Ovary (tissue), 9 donors: Measurements from ENCODE around the gene MRTFA. TPM values are rescaled to one million over a fixed set of nuclear protein-coding genes. Genes with fewer than 3 reads are reported as not detected.

Experiments
- DNase-seq, 5 donors: peaks; one replicate each; pipeline ENCODE4 v3.0.0-alpha.2; 2019 to 2020
- H3K27ac ChIP-seq, 2 donors: fragments of 200-600 bp; one replicate each; pipeline versions ENCODE4 v1.5.1 to v1.8.0; 2019 to 2022
- H3K27me3 ChIP-seq: fragments of 200-600 bp; one replicate; pipeline ENCODE4 v1.8.0; 2022
- H3K36me3 ChIP-seq: fragments of 200-600 bp; sonication (generic); one replicate; pipeline ENCODE4 v1.5.1; 2019
- H3K4me1 ChIP-seq: one replicate; pipeline ENCODE4 v1.8.1; 2013; ENCODE audit warnings: mild to moderate bottlenecking, moderate library complexity; ENCODE audit not compliant: insufficient read depth
- H3K4me3 ChIP-seq: fragments of 200-600 bp; sonication (generic); one replicate; pipeline ENCODE4 v1.5.1; 2017
- H3K9me3 ChIP-seq, 2 donors: fragments of 200-600 bp in 1 of 2; sonication (generic) in 1 of 2; one replicate each; pipeline versions ENCODE4 v1.5.1 to v1.8.1; 2013 to 2019; ENCODE audit warnings: mild to moderate bottlenecking in 1 of 2, moderate library complexity in 1 of 2
- EP300 ChIP-seq: sonication (generic); formaldehyde crosslinking; IDR thresholded peaks from one replicate; pipeline ENCODE4 v1.6.1; 2017; ENCODE audit warnings: antibody characterized with exemption
- POLR2A ChIP-seq: fragments of 450-650 bp; IDR thresholded peaks from one replicate; pipeline ENCODE4 v1.6.1; 2017; ENCODE audit warnings: antibody characterized with exemption, mild to moderate bottlenecking, moderate library complexity
- WGBS, 3 donors: extraction: QIAGEN DNeasy Blood & Tissue Kit in 1 of 3; methylation state at CpG; one replicate each; pipeline versions ENCODE4 v1.1.5 to v1.1.7; 2013 to 2017; 5-methylcytosine and 5-hydroxymethylcytosine counted together
- intact Hi-C, 4 donors: fragments of 100-400 bp; cut with DNase I; formaldehyde crosslinking; loops; one replicate each; pipeline versions ENCODE4 v1.11.0 to v1.15.1; 2022 to 2023
- polyA plus RNA-seq, 2 donors: library from polyadenylated mRNA; stranded (reverse); fragments of 200-250 nt in 1 of 2; fragments of 350-450 nt in 1 of 2; fragmentation: Illumina TruSeq in 1 of 2; extraction: RNeasy Lipid Tissue Mini Kit (QIAGEN cat#74804) in 1 of 2; gene quantifications; one replicate each; pipeline ENCODE4 v1.2.3, GENCODE V29; 2013 to 2014
- total RNA-seq, 7 donors: library from RNA; depleted of rRNA in 2 of 7; stranded (reverse); fragments of >200 nt in 2 of 7; fragmentation: NEBNext Ultra II Directional in 3 of 7; extraction: Animal tissue kit (Norgen Biotek cat#: 25700) in 3 of 7; gene quantifications; one replicate each; pipeline versions ENCODE4 v1.1.0 to v1.2.4, GENCODE V29; 2016 to 2023
- TF ChIP-seq, protein P1 (sequence below), 3 donors: fragments of 450-650 bp in 2 of 3; fragments of 200-600 bp in 1 of 3; IDR thresholded peaks; one replicate each; pipeline versions ENCODE4 v1.5.1 to v1.8.0; 2016 to 2022; ENCODE audit warnings: antibody characterized with exemption in 3 of 3, mild to moderate bottlenecking in 1 of 3
- donor health status: DM: no; HTN: no; CAD: no; lungs with moderate emphysema.
- donor health status: DM: no; HTN: no; CAD: no.
- donor health status: Bipolar disorder and iron deficiency.
- donor health status: DM: yes; HTN: yes; CAD: no.
- donor health status: DM: no; HTN: no; CAD: no.
- donor health status: DM: yes; HTN: yes; CAD: no.

The MRTFA gene
- total and polyA plus RNA-seq, 9 donors: 15.4 to 59.7 (median 54.9) TPM

DNA sequence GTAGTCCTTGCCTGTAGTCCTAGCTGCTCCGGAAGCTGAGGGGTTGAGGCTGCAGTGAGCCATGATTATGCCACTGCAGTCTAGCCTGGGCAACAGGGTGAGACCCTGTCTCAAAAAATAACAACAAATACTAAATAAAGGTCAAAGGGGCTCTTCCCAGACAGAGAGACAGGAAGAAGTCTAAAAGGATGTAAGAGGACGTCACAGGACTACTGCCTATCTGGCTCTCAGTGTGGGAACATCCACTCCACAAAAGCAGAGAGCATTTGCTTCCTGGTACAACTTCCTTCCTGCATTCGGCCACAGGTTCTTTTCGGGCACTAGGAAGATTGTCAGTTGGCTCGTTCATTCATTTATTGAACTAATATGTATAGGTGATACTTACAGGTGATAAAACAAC, 155.5 kb downstream of the MRTFA start:
- 85 to 88% (median 87%) methylated on average over 5 of the region's 5 CpGs for WGBS, 3 donors
- no peak for DNase-seq
- Histone ChIP-seq H3K36me3 (no peaks in the 10 kb centered on the region), H3K27ac (no peak overlapping the region), H3K27me3 (no peaks in the 10 kb centered on the region), H3K4me3 (no peak overlapping the region), H3K4me1 (peaks cover 13% of the 10 kb centered on the region), H3K9me3 (no peaks in the 10 kb centered on the region)
- intact Hi-C loops: loop anchor here in 1 of 4 donors (10.0 kb wide), 1 partner anchor 46 kb away; no protein-coding TSS in a partner anchor
- TF ChIP-seq, protein P1, sequence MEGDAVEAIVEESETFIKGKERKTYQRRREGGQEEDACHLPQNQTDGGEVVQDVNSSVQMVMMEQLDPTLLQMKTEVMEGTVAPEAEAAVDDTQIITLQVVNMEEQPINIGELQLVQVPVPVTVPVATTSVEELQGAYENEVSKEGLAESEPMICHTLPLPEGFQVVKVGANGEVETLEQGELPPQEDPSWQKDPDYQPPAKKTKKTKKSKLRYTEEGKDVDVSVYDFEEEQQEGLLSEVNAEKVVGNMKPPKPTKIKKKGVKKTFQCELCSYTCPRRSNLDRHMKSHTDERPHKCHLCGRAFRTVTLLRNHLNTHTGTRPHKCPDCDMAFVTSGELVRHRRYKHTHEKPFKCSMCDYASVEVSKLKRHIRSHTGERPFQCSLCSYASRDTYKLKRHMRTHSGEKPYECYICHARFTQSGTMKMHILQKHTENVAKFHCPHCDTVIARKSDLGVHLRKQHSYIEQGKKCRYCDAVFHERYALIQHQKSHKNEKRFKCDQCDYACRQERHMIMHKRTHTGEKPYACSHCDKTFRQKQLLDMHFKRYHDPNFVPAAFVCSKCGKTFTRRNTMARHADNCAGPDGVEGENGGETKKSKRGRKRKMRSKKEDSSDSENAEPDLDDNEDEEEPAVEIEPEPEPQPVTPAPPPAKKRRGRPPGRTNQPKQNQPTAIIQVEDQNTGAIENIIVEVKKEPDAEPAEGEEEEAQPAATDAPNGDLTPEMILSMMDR (IDR thresholded peaks at IDR 0.05): no peak
- TF ChIP-seq POLR2A: no peak
- TF ChIP-seq EP300: no peak

DNA sequence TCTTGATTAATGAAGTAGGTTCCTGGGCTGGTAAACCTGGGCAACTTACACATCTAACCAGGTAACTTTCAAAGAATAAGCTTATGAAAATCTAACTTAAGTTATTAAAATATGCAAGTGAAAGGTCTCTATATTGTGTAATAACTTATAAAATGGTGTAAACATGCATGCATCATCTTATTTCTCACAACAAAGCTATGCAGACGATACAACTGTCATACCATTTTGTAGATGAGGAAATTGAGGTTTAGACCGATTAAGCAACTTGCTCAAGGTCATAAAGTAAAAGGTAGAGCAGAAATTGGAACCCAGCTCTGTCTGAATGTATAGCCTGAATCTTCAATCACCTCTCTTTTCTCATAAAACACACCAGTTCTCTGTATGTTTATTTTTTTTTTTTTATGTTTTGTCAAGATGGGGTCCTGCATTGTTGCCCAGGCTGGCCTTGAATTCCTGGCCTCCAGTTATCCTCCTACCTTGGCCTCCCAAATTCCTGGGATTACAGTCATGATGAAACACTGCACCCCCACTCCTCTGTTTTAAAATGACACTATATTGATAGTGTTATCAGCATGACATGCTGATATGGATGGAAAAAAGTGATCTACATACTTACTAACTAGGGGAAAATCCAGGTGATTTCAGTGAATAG, 156.5 kb downstream of the MRTFA start:
- H3K36me3 ChIP-seq: no peaks in the 10 kb centered on the region
- intact Hi-C loops: loop anchor here in 2 of 4 donors (2.0 to 10.0 kb wide), 2 partner anchors 19 to 45 kb away; no protein-coding TSS in a partner anchor
- H3K27me3 ChIP-seq: no peaks in the 10 kb centered on the region
- H3K4me3 ChIP-seq: no peak overlapping the region
- peaks cover 6% of the 10 kb centered on the region for H3K4me1 ChIP-seq
- H3K27ac ChIP-seq: no peak overlapping the region
- TF ChIP-seq EP300 (no peak), POLR2A (no peak)
- TF ChIP-seq, protein P1 (IDR thresholded peaks at IDR 0.05): no peak
- no peaks in the 10 kb centered on the region for H3K9me3 ChIP-seq
- DNase-seq: no peak
- 73 to 79% (median 73%) methylated on average over 2 of the region's 2 CpGs for WGBS, 3 donors

DNA sequence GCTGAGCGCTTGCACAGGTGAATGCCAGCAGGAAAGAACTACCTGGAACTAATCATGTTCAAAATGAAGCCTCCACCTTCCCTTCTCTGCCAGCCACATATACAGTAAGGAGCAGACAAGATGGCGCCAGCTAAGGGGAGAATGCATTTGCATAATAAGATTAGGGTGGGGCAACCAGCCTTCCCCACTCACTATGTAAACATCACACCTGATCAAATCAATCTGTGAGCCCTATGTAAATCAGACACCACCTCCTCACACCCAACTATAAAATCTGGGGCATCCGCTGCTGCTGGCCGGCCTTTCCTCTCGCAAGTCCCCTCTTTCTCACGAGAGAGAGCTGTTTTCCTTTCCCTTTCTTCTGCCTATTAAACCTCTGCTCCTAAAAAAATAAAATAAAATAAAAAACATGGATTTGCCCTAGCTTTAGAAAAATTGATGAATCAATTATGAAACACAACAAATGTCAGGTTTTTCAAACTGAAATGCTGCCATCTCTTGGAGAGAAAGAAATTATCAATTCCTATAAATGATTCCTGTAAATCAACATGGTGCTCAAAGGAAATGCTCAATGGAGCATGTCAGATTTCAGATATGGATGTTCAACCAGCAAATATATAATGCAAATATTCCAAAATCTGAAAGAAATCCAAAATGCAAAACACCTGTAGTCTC, 157.3 kb downstream of the MRTFA start:
- TF ChIP-seq, protein P1 (IDR thresholded peaks at IDR 0.05): no peak
- TF ChIP-seq POLR2A: no peak
- TF ChIP-seq EP300: no peak
- intact Hi-C loops: loop anchor here in 1 of 4 donors (2.0 kb wide), 1 partner anchor 18 kb away; no protein-coding TSS in a partner anchor
- H3K4me3 ChIP-seq: no peak overlapping the region
- H3K36me3 ChIP-seq: no peaks in the 10 kb centered on the region
- H3K27me3 ChIP-seq: no peaks in the 10 kb centered on the region
- no peaks in the 10 kb centered on the region for H3K9me3 ChIP-seq
- H3K27ac ChIP-seq: no peak overlapping the region
- DNase-seq: no peak
- peaks cover 6% of the 10 kb centered on the region for H3K4me1 ChIP-seq
- WGBS, 3 donors: 93 to 97% (median 94%) methylated on average over 6 of the region's 6 CpGs

DNA sequence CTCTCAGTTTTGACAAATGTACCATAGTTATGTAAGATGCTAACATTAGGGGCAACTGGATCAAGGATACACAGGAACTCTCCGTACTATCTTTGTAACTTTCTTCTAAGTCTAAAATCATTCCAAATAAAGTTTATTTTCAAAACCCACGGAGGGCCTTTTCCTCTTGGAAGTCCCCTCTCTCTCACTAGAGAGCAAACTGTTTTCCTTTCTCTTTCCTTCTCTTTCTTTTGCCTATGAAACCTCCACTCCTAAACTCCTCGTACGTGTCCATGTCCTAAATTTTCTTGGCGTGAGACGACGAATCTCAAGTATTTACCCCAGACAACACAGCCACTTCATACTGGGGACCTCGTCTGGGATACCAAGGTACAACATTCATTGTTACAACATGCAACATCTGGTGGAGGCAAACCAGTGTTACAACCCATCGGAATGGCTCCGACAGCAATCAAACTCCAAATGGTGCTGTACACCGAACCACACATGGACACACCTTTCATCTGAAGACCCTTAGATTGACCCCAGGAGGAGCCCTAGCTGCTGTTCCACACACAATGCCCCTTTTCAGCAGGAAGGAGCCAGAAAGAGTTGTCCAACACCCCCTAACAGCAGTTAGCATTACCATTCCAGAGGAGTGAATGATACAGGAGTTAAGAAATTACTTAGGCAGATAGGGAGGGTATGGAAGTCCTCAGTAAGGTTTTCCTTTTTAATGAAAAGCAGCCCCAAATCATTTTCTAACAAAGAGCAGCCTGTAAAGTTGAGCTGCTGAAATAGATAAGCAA, 158.0 kb downstream of the MRTFA start:
- Histone ChIP-seq H3K27ac (no peak overlapping the region), H3K36me3 (no peaks in the 10 kb centered on the region), H3K4me3 (no peak overlapping the region), H3K27me3 (no peaks in the 10 kb centered on the region), H3K4me1 (peaks cover 6% of the 10 kb centered on the region), H3K9me3 (no peaks in the 10 kb centered on the region)
- DNase-seq: no peak
- WGBS, 3 donors: 64 to 71% (median 70%) methylated on average over 11 of the region's 11 CpGs
- intact Hi-C loops: loop anchor here in 1 of 4 donors (2.0 kb wide), 1 partner anchor 18 kb away; no protein-coding TSS in a partner anchor
- TF ChIP-seq, protein P1 (IDR thresholded peaks at IDR 0.05): no peak
- TF ChIP-seq POLR2A: no peak
